Measurements from ENCODE around the gene STX5.
A peak's percentile ranks its signal among the peaks of the same experiment; 100 is the strongest.
"Not testable (repeated sequence)": the region's sequence is repeated elsewhere in the genome, so short reads cannot be mapped to it uniquely, and the experiment has no call there.

STX5 gene, protein sequence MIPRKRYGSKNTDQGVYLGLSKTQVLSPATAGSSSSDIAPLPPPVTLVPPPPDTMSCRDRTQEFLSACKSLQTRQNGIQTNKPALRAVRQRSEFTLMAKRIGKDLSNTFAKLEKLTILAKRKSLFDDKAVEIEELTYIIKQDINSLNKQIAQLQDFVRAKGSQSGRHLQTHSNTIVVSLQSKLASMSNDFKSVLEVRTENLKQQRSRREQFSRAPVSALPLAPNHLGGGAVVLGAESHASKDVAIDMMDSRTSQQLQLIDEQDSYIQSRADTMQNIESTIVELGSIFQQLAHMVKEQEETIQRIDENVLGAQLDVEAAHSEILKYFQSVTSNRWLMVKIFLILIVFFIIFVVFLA

DNA sequence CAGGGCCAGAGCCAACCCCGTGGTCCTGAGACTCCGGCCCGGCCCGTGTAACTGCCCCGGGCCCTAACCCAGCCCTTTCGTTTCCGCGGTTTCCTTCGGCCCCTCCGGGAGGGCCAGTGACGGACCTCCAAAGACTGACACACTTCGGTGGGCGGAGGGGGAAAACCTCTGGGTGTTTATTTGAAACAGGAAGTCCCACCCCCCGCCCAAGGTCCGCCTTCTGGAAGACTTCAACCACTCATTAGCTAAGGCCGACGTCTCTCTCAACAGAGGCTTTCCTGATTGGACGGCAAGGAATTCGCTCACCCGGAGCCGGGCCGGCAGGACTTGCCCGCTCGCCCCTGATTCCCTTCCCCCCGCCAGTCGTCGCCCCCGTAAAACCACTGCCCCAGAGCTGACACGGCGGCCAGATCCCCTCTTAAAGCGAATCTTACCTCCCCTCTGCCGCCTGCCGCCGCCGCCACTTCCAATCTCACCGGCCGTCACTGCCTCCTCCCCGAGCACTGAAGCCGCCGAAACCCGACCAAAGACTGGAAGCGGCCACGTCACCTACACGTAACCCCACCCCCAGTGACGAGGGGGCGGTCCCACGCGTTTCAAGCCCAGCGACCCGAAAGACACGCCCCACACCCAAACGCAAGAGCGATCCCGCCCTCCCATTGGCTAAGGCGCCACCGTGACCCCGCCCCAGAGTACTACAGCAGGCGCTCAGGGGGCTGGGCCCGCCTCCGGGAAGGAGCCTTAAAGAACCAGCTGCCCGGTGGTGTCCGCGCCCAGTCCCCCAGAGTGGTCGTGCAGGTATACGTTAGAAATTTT is at the start of gene STX5:
Gene STX5, minus strand, starts transcription at position 532 of the 816 bp plus-strand sequence. CDS start 808 bp downstream, outside the sequence.
- DNase-seq = peak; percentile 99

DNA sequence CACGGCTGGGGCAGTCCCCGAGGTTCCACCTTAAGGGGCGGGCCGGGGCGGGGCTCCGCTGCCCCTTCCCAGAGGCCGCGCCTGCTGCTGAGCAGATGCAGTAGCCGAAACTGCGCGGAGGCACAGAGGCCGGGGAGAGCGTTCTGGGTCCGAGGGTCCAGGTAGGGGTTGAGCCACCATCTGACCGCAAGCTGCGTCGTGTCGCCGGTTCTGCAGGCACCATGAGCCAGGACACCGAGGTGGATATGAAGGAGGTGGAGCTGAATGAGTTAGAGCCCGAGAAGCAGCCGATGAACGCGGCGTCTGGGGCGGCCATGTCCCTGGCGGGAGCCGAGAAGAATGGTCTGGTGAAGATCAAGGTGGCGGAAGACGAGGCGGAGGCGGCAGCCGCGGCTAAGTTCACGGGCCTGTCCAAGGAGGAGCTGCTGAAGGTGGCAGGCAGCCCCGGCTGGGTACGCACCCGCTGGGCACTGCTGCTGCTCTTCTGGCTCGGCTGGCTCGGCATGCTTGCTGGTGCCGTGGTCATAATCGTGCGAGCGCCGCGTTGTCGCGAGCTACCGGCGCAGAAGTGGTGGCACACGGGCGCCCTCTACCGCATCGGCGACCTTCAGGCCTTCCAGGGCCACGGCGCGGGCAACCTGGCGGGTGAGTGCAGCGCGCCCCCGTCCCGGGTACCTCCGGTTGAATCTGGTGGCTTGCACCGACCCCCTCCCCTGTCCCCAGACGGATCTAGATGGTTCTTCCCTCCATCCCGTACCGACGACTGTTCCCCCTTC is 49.1 kb upstream of the STX5 start, which contains the start of gene SLC3A2:
Gene SLC3A2, plus strand, starts transcription at position 94 of the 776 bp plus-strand sequence. Its CDS starts 128 bp downstream, at position 222.
- peak; percentile 91 for DNase-seq

DNA sequence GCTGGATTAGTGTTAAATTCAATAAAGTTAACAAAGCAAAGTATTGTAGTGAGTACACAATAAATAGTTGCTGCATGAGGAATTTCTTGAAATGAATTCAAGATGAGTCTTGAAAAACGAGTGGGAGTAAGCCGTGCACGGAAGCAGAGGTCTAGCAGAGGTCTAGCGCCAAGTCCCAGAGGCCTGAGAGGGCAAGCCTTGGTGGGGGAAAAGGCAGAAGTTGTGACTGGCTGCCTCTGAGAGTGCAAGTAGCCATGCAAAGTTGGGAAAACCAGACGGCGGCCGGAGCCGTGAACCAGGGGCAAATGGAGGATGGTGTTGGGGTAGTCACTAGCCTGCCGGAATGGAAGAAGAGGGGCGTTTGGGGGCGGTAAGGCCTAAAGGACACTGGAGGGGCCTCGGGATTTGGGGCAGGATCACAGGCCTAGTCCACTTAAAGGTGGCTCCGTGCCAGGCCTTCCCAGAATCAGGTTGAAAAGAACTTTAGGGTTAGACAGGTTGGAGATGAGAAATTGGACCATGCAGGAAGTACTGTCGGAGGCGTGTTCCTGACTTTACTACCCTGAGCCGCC is 48.5 kb upstream of the STX5 start:
- DNase-seq = no peak

DNA sequence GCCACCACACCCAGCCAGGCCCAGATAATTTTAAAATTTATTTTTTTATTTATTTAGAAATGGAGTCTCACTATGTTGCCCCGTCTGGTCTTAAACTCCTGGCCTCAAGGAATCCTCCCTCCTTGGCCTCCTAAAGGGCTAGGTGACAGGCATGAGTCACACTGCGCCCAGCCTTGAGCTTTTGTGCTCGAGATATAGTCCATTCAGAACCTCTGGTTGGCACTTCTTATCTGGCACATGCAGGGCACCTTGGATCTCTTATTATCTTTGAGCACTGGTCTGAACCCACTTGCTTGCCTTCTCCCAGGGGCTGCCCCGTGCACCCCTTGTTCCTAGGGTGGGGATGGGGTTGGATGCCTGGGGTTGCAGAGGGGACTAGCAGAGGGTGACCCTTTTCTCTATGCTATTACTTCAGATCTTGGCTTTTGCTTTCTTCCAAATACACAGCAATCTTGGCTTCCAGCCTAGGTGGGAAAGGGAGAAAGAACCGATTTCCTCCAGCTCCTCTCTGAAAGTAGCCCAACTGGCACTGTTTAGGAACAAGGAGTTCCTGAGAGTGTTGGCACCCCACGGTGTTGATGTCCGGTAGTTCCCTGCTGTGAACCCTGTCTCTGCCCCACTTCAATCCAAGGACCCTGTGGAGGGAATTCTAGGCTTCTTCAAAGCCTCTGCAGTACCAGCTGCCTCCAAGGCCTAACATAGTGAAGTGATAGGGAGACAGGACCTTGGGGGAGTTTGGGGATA is 47.6 kb upstream of the STX5 start:
- DNase-seq = no peak

DNA sequence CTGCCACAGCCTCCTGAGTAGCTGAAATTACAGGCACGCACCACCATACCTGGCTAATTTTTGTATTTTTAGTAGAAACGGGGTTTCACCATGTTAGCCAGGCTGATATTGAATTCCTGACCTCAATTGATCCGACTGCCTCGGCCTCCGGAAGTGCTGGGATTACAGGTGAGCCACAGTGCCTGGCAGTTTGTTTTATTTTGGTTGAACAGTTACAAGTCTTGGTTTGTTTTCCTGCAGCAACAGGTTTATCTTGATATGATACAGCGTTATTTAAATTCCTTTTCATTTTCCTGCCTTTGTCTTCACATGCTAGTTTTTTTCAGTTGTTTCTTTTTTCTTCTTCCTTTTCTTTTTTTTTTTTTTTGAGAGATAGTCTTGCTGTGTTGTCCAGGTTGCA is 44.9 kb upstream of the STX5 start:
- DNase-seq = no peak

DNA sequence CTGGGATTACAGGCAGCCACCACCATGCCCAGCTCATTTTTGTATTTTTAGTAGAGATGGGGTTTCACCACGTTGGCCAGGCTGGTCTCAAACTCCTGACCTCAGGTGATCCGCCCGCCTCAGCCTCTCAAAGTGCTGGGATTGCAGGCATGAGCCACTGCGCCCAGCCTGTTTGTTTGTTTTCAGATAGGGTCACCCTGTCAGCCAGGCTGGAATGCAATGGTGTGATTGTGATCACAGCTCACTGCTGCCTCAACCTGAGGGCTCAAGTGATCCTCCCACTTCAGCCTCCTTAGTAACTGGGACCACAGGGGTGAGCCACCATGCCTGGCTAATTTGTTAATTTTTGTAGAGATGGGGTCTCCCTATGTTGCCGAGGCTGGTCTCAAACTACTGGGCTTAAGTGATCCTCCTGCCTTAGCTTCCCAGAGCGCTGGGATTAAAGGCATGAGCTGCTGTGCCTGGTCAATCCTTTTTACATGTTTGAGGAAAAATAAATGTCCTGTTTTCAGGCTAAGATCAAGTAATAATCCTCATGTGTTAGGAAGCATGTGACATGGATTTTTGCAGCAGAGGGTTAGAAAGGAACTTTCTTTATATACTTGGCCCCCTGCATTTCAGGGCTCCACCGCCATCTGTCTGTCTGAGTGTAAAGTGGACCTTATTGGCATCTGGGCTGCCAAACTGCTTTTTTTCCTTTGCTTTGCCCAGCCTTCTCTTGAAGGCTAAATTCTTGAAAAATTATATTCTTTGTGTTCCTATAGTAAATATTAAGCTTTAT is 44.0 kb upstream of the STX5 start:
- no peak for DNase-seq

DNA sequence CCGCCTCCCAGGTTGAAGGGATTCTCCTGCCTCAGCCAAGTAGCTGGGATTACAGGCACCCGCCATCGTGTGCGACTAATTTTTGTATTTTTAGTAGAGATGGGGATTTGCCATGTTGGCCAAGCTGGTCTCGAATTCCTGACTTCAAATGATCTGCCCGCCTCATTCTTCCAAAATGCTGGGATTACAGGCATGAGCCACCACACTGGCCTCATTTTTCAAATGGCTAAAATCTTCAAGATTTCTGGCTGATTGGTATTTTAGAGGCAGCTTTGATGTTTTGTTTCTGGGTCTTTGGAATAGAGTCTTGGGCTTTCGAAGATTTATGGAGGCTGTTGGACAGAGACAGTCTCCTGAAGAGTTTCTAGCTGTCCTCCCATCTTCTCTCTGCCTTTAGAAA is 43.0 kb upstream of the STX5 start:
- DNase-seq = no peak

DNA sequence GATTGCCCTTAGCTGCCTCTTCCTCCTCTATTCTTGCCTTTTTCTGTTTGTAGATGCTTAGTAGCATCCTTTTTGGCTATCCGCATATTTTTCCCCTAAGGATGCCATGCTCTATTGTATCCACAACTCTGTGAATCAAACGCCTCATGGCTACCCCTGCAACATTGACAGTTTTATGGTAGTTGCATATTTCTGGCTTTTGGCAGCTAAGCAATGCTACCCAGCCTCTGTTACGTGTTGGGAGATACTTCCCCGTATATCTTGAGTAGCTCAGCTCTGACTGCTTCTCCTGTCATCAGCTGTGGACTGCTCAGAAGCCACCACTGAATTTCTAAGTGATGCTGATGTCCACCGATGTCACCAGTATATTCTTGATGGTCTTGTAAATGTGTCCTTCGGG is 33.8 kb upstream of the STX5 start:
- no peak for DNase-seq

DNA sequence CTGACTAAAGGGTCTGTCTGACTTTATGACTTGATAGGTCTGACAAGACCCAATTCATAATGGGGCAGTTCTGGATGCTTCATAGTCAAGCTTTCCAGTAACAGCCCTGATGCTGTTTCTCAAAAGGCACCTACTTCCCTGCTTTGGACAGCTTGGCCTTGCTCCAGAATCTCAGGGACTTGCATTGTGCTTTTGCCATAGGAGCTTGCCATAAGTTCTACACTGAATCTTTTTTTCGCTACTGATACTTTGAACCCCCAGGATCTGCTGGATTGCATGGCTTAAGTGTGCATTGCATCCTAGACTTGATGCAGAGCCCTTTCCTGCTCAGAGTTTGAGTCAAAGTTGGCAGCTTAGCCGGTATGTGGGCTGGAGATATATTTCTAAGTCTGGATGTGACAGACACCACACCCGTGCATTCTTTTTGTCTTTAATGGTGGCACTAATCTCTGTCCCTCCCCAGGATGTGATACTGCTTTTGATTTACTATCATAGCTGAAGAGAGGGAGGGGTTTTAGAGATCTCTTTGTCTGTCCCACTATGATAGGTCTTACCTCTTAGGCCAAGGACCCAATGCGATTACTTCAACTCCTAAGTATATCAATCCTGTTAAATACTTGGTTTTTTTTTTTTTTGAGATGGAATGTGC is 32.0 kb upstream of the STX5 start:
- DNase-seq = no peak

DNA sequence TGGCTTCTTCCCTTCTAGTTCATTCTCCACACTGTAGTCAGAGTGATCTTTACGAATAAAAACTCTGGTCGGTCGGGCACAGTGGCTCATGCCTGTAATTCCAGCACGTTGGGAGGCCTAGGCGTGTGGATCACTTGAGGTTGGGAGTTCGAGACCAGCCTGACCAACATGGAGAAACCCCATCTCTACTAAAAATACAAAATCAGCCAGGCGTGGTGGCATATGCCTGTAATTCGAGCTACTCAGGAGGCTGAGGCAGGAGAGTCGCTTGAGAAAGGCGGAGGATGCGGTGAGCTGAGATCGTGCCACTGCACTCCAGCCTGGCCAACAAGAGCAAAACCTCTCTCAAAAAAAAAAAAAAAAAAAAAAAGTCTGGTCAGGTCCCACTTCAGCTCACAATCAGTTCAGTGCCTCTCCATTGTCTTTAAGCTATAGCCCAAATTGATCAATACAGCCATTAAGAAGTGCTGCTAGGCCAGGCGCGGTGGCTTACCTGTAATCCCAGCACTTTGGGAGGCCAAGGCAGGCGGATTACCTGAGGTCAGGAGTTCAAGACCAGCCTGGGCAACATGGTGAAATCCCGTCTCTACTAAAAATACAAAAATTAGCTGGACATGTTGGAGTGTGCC is 29.8 kb upstream of the STX5 start:
- DNase-seq = not testable (repeated sequence)

DNA sequence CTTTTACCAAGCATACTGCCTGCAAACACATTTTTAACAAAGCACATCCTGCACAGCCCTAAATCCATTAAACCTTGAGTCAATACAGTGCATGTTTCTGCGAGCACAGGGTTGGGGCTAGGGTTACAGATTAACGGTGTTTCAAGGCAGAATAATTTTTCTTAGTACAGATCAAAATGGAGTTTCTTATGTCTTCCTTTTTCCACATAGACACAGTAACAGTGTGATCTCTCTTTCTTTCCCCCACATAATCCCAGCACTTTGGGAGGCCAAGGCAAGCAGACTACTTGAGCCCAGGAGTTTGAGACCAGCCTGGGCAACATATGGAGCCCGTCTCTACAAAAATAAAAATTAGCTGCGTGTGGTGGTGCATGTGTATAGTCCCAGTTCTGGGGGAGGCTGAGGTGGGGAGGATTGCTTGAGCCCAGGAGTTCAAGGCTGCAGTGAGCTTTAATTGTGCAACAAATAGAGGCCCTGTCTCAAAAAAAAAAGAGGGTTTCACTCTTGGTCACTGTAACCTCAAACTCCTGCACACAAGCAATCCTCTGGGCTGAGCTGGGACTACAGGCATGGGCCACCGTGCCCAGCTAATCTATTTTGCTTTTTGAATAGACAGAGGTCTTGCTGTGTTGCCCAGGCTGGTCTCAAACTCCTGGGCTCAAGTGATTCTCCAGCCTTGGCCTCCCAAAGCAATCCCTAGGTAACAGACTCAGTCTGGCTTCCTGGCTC is 29.1 kb upstream of the STX5 start:
- no peak for DNase-seq

DNA sequence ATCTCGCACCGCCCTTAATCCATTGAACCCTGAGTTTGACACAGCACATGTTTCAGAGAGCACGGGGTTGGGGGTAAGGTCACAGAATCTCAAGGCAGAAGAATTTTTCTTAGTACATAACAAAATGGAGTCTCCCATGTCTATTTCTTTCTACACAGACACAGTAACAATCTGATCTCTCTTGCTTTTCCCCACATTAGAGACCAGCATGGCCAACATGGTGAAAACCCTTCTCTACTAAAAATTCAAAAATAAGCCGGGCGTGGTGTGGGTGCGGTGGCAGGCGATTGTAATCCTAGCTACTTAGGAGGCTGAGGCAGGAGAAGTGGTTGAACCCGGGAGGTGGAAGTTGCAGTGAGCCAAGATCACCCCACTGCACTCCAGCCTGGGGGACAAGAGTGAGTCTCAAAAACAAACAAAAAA is 27.4 kb upstream of the STX5 start:
- DNase-seq = not testable (repeated sequence)

DNA sequence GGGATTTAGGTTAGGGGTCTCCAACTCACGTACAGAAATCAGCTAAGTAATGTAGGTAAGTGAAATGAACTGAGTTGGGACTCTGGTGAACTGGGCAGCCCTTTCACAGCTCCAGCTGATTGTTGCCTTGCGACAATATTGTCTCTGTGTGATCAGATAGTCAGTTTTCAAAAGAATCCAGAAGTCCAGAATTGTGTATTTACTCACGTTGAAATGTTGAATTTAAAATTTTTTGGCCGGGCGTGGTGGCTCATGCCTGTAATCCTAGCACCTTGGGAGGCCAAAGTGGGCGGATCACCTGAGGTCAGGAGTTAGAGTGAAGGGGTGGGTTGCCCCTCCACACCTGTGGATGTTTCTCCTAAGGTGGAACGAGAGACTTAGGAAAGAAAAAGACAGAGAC is 26.4 kb upstream of the STX5 start:
- DNase-seq = no peak

DNA sequence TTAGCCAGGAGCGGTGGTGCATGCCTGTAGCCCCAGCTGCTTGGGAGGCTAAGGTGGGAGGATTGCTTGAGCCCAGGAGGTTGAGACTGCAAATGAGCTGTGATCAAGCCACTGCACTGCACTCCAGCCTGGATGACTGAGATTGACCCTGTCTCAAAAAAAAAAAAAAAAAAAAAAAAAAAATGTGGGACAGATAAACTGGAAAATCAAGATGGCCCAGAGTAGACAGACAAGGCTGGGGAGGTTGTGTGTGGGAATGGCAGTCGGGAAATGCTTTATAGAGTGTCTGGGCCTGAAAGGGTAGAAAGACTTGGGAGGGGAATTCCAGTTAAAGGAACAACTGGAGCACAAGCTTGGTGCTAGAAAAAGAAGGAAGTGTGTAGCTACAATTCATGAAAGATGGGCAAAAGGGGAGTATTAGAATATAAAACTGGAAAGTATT is 25.7 kb upstream of the STX5 start:
- no peak for DNase-seq

DNA sequence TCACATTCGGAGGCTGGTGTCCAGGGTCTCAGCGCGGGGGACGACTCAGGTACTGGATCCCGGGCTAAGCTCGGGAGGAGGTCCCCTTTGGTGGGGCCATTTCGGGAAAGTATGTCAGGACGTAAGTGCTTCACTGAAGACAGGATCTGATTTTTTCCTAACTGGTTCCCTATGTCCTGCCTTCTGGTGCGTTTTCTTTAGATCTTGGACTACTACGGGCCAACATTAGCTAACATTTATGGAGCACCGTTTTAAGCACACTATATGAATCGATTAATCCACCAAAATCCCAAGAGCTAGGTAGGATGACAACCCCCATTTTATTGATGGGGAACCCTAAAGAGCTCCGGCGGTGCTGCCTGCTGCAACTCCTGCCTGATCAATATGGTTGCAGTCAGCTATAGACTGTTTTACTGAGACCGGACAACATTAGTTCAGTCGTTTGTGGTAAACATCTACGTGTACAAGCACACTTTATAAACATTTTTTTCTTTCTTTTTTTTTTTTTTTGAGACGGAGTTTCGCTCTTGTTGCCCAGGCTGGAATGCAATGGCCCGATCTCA is 24.6 kb upstream of the STX5 start:
- DNase-seq = no peak

DNA sequence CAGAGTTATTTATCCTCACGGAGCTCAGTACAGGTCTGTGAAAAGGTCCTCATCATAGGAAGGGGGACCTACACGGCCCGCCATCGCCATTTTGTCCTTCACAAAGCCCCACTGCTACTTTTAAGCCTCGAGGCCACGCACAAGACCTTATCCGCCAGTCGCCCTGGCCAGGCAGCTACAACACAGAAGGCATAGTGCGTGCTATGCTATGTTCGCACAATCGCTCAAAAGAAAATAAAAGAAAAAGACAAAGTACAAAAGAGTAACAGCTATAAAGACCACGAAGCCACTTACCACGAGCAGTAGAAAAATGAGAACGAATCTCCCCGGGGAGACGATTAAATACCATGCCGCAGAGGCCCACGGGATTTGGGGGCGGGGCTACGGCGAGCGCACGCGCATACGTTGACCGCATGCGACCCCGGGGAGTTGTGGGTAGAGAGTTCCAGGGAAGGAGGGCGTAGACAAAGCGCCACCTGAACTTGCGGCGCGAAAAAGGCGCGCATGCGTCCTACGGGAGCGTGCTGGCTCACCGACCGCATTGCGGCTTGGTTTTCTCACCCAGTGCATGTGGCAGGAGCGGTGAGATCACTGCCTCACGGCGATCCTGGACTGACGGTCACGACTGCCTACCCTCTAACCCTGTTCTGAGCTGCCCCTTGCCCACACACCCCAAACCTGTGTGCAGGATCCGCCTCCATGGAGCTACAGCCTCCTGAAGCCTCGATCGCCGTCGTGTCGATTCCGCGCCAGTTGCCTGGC is 23.9 kb upstream of the STX5 start:
- peak; percentile 97 for DNase-seq

DNA sequence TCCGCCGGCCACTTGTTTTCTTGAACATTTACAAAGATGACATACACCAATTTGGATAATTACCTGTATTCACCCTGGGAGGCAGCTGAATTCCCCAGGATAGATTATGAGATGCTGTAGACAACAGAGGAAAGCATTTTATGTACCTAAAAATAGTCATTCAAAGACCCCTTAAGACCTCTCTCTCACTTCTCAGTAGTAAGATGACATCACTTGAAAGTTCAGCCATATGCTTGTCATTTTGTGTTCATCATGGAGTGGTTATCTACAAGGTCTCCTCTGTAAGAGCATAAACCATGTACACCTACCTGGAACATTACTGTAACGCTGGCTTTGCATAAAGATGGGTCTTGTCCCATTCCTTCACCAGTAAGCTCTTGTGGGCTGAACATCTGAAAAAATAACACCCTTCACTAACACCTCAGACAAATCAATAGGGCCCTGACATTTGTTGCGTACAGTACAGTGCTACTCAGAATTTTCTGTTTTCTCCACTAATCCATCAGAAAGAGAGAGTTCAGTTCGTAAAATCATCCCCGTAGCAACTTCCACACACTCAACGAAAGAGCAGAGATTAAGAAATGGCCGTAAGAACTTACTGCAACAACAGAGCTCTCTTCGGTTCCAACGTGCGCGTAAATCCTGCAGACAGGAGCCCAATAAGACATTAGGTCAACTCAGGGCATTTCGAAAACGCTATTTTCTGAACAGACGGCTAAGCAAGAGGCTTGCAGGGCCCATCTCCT is 23.1 kb upstream of the STX5 start:
- DNase-seq = no peak

Data from left hindlimb (tissue), 1 donor.